Smooth muscle cell of the brain vasculature (primary cell): Measurements from ENCODE around the gene LNX2.

Experiments used
- DNase-seq: peaks from one replicate; pipeline ENCODE4 v3.0.0-alpha.2; 2012; ENCODE audit warnings: low read depth, low spot score

Gene LNX2

DNA sequence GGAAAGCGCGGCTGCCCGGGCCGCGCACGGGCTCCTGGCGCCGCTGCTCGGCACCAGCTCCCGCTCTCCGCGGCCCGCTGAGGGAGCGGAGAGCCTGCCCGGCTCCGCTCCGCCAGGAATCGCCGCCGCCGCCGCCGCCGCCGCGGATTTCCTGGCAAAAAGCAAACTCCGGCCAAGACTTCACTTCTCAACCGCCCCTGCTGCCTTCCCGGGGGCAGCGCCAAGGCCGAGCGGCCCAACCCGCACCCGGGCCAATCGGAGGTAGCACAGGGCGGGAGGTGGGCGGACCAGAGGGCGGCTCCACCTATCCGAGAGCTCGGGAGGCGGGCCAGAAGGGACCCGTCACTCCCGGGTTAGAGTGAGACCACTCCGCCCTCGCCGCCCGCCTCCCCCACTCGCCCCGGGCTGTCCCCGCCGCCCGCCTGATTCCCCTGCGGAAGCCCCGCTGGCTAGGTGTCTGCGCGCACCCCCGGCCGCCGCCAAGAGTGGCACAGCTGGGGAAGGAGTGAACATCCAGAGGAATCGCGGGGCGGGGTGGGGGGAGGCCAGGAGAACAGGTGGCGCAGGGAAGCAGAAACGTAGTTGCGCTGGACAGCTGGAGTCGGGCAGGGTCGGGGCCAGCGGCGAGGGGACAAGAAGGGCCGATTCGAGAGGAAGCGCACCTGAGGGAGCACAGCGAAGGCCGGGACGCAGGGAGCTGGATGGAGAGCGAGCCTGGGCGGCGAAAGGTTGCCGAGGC is at the start of gene LNX2:
Gene LNX2 (minus strand): TSS at position 153 of the 739 bp plus-strand sequence. CDS start 38,826 bp downstream, outside the sequence.
- peak; percentile 91 for DNase-seq

DNA sequence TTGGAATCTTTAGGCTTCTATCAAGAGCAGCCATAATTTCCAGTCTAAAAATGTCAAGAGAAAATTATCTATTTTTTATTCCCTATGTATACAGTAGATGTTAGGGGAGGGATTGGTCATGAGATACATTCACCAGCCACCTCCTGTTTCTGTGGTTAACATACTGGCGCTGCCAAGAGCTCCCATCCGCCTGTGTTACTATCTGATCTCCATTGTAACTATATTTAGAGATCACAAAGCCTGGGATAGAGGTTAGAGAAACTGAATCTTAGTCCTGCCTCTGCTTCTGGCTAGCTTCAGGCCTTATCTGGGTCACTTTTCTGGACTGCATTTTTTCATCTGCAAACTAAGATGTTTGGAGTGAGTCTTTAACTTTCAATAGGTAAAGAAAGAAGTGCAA is 47.6 kb upstream of the LNX2 start:
- DNase-seq, result no peak

DNA sequence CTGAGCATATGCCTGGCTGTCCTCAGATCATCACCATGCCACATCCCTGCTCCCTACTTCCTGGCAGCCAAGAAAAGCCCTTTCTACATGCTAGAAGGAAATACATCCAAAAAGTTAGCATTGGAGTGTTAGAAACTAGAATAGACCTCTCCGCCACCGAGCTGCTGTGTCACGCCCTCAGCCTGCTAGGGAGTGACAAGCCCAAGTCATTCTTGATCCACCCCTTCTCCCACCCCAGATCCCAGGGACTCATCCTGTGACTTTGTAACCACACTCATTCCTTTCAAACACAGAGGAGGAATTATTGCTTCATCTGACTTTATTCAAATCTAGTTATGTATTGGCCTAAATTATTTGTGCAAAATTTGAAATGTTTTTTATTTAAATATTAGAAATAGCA is 46.6 kb upstream of the LNX2 start:
- DNase-seq, result no peak

GRCh38 chr13:27665761-27666160 is 45.4 kb upstream of the LNX2 start:
- no peak for DNase-seq

DNA sequence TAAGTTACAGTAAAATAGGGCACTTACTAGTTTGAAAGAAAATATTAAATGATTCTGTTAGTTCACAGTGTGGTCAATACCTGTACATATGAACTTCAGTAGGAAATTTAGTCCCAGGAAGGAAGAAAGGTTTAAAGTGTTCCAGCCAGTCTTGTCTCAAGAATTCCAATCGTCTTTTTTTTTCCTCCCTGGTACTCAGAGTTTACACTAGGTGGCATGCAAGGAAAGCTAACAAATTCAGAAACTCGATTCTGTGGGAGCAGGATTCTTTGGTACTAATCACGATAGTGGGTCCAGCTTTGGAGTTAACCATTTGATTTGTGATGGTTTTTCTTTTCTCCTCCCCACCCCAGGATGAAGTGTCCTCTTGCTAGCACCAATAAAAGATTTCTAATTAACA is 45.0 kb upstream of the LNX2 start:
- no peak for DNase-seq

- DNase-seq, result no peak
These were observed 43.6 kb upstream of the LNX2 start for GRCh38 chr13:27663947-27664346.

DNA sequence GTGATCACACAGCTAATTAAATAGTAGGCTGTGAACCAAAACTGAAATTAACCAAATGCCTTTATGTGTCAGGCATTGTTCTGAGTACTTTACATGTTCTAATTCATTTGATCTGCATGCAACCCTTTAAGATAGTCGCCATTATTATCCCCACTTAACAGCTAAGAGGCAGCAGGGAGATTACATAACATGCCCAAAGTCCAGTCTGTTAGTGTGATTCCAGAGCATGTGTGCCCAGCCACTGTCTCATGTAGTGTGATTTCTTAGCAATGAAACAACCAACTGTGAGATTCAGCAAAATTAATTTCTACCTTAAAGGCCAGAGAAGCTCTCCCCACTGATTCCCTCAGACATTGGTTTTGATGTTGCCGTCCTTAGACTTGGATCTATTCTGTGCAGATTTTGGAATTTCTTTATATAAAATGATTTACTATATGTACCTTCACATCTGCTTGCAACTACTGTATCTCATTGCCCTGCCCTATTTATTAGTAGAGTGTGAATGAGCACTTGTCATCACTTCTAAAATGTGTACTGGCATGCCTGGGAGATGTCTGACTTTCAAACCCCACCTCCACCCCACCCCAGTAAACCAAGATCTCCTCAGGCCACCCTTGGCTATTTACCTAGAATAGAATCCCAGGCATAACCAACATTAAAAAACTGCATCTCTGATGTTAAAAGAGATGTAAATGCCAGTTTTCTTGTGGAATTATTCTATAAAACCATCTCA is 42.6 kb upstream of the LNX2 start:
- DNase-seq, result no peak

DNA sequence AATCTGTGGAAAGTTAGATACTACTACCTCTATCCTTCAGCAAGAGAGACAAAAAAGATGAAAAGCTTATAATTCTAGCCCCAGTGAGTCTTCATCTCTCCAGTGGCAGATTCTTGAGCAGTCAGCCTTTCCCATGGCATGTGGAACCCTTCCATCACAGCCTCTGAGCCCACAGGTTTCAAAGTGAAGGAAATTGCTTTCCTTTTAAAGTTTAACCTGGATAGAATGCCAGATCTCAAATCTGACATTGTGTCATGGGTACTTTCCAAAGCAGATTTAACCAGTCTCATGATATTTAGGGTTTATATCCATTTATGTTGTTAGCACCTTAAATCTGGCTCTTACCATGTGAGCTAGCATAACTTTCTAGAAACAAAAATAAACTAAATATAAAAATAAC is 40.7 kb upstream of the LNX2 start:
- no peak for DNase-seq

DNA sequence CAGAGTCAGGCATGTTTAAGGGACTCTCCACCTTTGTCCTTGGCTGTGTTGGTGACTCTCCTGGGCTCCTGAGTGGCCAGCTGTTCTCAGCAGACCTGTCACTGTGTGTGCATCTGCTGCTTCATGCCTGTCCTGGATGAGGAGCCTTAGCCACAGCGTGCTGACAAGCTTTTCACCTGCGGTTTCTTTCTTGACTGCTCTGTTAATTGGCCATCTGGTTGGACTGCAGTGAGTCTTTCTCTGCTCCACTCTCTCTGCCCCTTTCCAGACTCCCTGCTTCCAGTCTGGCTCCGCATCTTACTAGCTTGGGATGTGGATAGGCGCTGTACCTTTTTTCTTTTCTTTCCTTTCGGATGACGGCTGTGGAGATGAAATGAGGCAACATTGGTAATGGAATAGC is 40.2 kb upstream of the LNX2 start:
- DNase-seq, result no peak

DNA sequence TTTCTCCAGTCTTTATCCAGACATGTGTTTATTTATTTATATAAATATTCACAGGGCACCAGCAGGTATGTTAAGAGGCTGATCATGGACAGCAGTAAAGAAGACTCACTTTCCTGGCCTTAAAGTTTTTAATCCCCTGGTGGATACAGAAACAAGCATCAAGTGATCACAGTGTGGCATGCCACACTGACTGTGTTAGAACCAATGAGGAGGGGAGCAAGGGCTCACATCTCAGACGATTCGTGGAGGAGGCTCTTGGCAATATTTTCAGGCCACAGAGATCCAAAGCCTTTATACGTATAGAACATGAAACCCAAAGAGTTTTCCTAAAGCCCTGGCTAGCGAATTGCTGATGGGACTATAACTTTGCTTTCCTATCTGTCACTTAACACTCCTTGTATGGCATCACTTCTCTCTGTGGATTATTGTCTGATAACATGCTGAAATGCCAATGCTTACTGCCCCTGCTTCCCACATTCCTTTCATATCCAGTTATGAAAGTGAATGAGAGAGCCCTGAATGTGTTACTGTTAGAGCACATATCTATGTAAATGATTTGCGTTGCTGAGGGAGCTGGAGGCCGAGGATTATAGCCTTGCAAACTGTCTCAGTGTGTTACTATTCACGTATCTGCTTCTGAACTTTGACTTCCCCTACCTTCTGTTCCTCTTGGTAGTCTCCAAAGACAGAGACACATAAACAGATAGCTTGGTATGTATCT is 39.0 kb upstream of the LNX2 start:
- no peak for DNase-seq

DNA sequence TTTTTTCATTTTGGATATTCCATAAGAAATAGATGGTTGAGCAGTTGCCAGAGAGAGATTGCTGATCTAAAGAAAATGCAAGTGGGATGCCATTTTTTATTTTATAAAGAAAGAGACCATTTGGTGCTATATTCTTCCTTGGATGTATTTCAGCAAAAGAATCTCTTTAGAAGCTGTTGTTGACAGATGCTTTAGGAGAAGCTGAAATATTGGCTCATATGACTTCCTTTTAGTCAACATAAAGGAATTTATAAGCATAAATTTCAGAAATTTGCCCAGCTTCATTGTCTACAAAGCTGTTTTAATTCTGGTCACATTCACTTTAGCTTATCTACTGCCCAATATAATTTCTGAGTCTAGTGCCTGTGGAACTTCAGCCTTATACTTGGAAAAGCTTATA is 38.2 kb upstream of the LNX2 start:
- DNase-seq, result no peak

DNA sequence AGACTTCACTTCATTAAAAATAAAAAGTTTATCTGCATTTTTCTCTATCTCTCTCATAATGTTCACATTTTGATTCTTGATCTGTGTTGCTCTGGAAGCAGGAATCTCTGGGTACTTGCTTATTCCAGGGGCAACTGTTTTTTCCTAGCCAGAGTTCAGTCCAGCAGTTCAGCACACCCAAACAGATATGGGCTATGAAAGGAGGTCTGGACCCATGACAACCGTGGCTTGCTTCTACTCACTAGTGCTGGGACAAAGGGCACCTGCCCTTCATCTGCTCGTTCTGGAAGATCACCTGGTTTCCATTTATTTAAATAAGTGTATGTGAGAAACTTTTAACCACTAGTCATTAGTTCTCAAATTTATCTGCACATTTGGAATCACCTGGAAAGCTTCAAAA is 37.4 kb upstream of the LNX2 start:
- DNase-seq, result no peak

- no peak for DNase-seq
These were observed 34.5 kb upstream of the LNX2 start for GRCh38 chr13:27654816-27655215.

DNA sequence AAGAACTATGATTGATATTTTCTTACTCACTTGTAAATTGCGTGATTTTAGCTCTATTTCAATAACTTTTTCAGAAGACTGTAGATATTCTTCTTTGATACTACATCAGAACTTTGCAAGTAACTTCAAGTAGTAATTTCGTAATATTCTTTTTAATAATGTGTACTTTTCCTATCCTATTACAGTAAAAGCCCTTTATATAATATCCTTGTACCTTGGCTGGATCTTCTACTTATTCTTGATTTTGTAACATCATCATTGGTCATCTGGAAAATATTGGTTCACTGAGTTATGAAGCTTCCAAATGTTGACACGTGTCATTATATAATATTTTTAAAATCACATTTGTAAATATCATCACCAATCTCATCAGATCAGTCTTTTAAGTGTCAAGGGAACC is 33.7 kb upstream of the LNX2 start:
- DNase-seq, result no peak

GRCh38 chr13:27650312-27650711 is 30.0 kb upstream of the LNX2 start:
- DNase-seq, result no peak

DNA sequence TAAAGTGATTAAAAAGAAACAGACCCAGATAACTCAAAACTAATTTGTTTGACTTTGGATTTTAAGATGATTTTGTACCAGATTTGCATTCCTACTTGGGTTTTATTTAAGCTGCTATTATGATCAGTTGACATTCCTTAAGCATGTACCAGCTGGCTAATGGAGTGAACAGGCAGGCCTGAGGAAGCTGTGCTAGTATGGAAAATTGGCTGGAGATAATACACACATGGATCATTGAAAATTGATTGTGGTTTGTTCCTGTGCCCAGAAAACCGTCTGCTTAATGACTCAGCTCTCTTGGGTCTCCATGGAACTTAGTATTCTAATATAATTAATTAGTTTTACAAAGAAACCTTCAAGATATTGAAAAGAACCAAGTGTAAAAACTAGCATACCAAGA is 24.0 kb upstream of the LNX2 start:
- no peak for DNase-seq

- DNase-seq, result no peak
These were observed 23.2 kb upstream of the LNX2 start for GRCh38 chr13:27643334-27644132.

DNA sequence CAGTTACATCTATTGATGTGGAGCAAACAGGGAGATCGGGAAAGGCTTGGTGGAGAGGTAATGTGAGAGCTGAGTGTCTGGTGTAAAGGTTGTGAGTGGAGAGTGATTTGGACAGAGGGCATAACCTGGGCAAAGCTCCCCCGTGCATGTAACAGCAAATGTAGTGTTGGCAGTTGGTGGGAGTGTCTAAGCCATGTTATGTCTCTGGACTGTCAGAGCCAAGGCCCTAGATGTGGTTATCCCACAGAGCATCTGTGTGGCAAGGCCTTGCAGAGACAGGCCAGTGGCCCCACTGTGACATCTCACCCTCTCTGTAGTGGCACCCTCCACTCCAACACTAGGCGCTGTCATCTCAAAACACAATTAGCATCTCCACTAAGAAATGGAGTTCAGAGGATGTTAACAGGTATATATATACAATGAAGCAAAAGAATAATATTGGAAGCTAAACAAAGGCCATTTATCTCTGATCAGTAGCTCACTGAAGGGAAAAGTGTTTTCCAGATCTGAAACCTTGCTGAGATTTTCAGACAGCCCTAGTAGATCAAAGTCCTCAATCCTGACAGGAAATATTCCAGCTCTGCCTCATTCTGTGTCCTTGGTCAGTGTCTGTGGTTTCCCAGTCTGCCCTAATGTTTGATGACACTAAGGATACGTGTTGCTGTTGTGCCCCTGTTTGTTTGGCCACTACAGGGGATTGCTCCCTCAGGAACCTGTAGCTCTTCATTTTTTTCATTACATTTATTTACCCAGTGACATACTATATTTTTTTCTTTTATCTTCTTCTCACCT is 21.6 kb upstream of the LNX2 start:
- DNase-seq, result no peak

- no peak for DNase-seq
These were observed 18.9 kb upstream of the LNX2 start for GRCh38 chr13:27639186-27639585.

GRCh38 chr13:27638521-27638920 is 18.2 kb upstream of the LNX2 start:
- DNase-seq, result no peak

- no peak for DNase-seq
These were observed 17.7 kb upstream of the LNX2 start for GRCh38 chr13:27638001-27638400.
